Hepatocyte (in vitro differentiated cells): ENCODE results near the gene EVL.

Experiments
- EZH2 ChIP-seq: fragments of 200-600 bp; sonication (generic); IDR thresholded peaks from 2 replicates; pipeline ENCODE4 v1.6.1; 2016; ENCODE audit warnings: antibody characterized with exemption, mild to moderate bottlenecking, borderline replicate concordance
- TF ChIP-seq, protein P1 (sequence below): fragments of 200-600 bp; sonication (generic); IDR thresholded peaks from 2 replicates; pipeline ENCODE4 v1.5.1; 2016; ENCODE audit warnings: antibody characterized with exemption, mild to moderate bottlenecking; ENCODE audit not compliant: poor library complexity

DNA sequence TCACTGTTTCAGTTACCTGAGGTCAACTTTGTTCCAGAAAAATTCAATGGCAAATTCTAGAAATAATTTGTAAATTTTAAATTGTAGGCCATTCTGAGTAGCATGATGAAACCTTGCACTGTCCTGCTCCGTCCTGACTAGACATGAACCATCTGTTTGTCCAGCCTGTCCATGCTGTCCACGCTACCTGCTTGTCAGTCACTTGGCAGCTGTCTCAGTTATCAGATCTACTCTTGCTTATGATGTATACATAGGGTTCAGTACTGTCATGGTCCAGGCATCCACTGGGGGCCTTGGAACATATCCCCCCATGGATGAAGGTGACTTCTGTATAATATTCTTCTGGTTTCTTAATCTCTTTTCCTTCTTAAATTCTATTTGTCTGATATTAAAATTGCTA, 14.1 kb upstream of the EVL start:
- TF ChIP-seq, protein P1, sequence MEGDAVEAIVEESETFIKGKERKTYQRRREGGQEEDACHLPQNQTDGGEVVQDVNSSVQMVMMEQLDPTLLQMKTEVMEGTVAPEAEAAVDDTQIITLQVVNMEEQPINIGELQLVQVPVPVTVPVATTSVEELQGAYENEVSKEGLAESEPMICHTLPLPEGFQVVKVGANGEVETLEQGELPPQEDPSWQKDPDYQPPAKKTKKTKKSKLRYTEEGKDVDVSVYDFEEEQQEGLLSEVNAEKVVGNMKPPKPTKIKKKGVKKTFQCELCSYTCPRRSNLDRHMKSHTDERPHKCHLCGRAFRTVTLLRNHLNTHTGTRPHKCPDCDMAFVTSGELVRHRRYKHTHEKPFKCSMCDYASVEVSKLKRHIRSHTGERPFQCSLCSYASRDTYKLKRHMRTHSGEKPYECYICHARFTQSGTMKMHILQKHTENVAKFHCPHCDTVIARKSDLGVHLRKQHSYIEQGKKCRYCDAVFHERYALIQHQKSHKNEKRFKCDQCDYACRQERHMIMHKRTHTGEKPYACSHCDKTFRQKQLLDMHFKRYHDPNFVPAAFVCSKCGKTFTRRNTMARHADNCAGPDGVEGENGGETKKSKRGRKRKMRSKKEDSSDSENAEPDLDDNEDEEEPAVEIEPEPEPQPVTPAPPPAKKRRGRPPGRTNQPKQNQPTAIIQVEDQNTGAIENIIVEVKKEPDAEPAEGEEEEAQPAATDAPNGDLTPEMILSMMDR = no peak
- TF ChIP-seq EZH2 = no peak
